PC-3 (cell line): ENCODE results near the gene TRABD2B. TPM values are rescaled to one million over a fixed set of nuclear protein-coding genes. Genes with fewer than 3 reads are reported as not detected.

Source experiments
- ATAC-seq: fragments of 200-7000 bp; cut with Tn5 transposase; 2 replicates; pipeline ENCODE4 v1.9.1; 2020; ENCODE audit warnings: mild to moderate bottlenecking, moderate library complexity
- BruUV-seq: library from RNA; stranded (reverse); fragments of 400-500 nt; replicated peaks from 2 replicates; lab custom pipeline; 2021; lab: Mats Ljungman, UMichigan
- CTCF ChIA-PET: fragments of 300-600 bp; sonication (Branson Sonifier 250); formaldehyde crosslinking; loops from one replicate; lab custom pipeline; 2022; ENCODE audit warnings: antibody characterized with exemption; lab: Charles Lee
- POLR2A ChIA-PET: fragments of 300-600 bp; sonication (Branson Sonifier 250); formaldehyde crosslinking; loops from one replicate; lab custom pipeline; 2022; ENCODE audit warnings: antibody characterized with exemption; ENCODE audit not compliant: unreplicated experiment; lab: Charles Lee
- DNase-seq: peaks from one replicate; pipeline ENCODE4 v3.0.0-alpha.2; 2015
- H2AFZ ChIP-seq: fragments of 300-600 bp; sonication (generic); 2 replicates; pipeline ENCODE4 v1.6.0; 2016; ENCODE audit warnings: antibody characterized with exemption, low read length
- H3F3A ChIP-seq: fragments of 300-600 bp; sonication (generic); one replicate; pipeline ENCODE4 v1.6.0; 2017; ENCODE audit warnings: antibody characterized with exemption, low read length, control low read depth, mild to moderate bottlenecking; ENCODE audit not compliant: unreplicated experiment
- H3K27ac ChIP-seq: fragments of 300-600 bp; sonication (generic); 2 replicates; pipeline ENCODE4 v1.5.1; 2016; ENCODE audit warnings: mild to moderate bottlenecking, low read length
- H3K27me3 ChIP-seq: fragments of 300-600 bp; sonication (generic); 2 replicates; pipeline ENCODE4 v1.6.1; 2016; ENCODE audit warnings: low read length, mixed read lengths
- H3K36me3 ChIP-seq: fragments of 300-600 bp; sonication (generic); 2 replicates; pipeline ENCODE4 v1.6.1; 2016; ENCODE audit warnings: low read depth, mixed run types, low read length, mixed read lengths
- H3K4me1 ChIP-seq: fragments of 300-600 bp; sonication (generic); 2 replicates; pipeline ENCODE4 v1.5.1; 2016; ENCODE audit warnings: low read length; ENCODE audit not compliant: insufficient read depth
- H3K4me2 ChIP-seq: fragments of 300-600 bp; sonication (generic); 2 replicates; pipeline ENCODE4 v1.6.0; 2016; ENCODE audit warnings: low read length
- H3K4me3 ChIP-seq: fragments of 300-600 bp; sonication (generic); 2 replicates; pipeline ENCODE4 v1.5.1; 2016; ENCODE audit warnings: mild to moderate bottlenecking, low read length, mixed read lengths
- H3K79me2 ChIP-seq: fragments of 300-600 bp; sonication (generic); 2 replicates; pipeline ENCODE4 v1.6.1; 2017; ENCODE audit warnings: low read length, mixed read lengths
- H3K9ac ChIP-seq: fragments of 300-600 bp; sonication (generic); 2 replicates; pipeline ENCODE4 v1.6.0; 2016; ENCODE audit warnings: mild to moderate bottlenecking, low read length
- H3K9me2 ChIP-seq: fragments of 300-600 bp; sonication (generic); replicated peaks from 2 replicates; pipeline ENCODE4 v1.6.1; 2016; ENCODE audit warnings: mixed run types, low read length, mixed read lengths
- H3K9me3 ChIP-seq: fragments of 300-600 bp; sonication (generic); 2 replicates; pipeline ENCODE4 v1.6.1; 2016; ENCODE audit warnings: low read length, mixed read lengths
- H4K20me1 ChIP-seq: fragments of 300-600 bp; sonication (generic); 2 replicates; pipeline ENCODE4 v1.6.1; 2016; ENCODE audit warnings: low read length, mixed read lengths
- CTCF ChIP-seq: fragments of 300-600 bp; sonication (generic); conservative IDR thresholded peaks from 2 replicates; pipeline ENCODE4 v1.5.1; 2017; ENCODE audit warnings: antibody characterized with exemption, low read depth, mild to moderate bottlenecking, low read length
- EZH2 ChIP-seq: fragments of 300-600 bp; sonication (generic); IDR thresholded peaks from one replicate; pipeline ENCODE4 v1.6.1; 2017; ENCODE audit warnings: antibody characterized with exemption, mild to moderate bottlenecking, low read length; ENCODE audit not compliant: unreplicated experiment
- EZH2phosphoT487 ChIP-seq: fragments of 300-600 bp; sonication (generic); IDR thresholded peaks from 2 replicates; pipeline ENCODE4 v1.6.1; 2018; ENCODE audit warnings: mild to moderate bottlenecking, antibody characterized with exemption, low read length, borderline replicate concordance
- intact Hi-C: fragments of 100-400 bp; cut with micrococcal nuclease; formaldehyde crosslinking; loops from 2 replicates; pipeline ENCODE4 v1.9.0; 2023
- total RNA-seq: library from RNA; depleted of rRNA; stranded (reverse); fragments of >200 nt; gene quantifications from 2 replicates; pipeline ENCODE4 v1.2.3, GENCODE V29; 2014

Gene TRABD2B
- total RNA-seq, 1 experiment from 2014 or later = 0.44 TPM

GRCh38 chr1:48028218-48029069 lies 31.3 kb upstream of the TRABD2B start:
- ATAC-seq (no peak), DNase-seq (no peak)
- no peak overlapping the region for H3K9ac ChIP-seq
- no peaks in the 10 kb centered on the region for H3K27me3 ChIP-seq
- no peaks in the 10 kb centered on the region for H3F3A ChIP-seq
- no peaks in the 10 kb centered on the region for H3K79me2 ChIP-seq
- H3K4me1 ChIP-seq = no peaks in the 10 kb centered on the region
- no peaks in the 10 kb centered on the region for H3K36me3 ChIP-seq
- no peak overlapping the region for H3K4me3 ChIP-seq
- H3K4me2 ChIP-seq = no peak overlapping the region
- H2AFZ ChIP-seq = no peak overlapping the region
- no peaks in the 10 kb centered on the region for H4K20me1 ChIP-seq
- CTCF ChIA-PET = interaction anchor here (0.8 kb wide), 1 partner anchor 33 kb away, joined by 4 read pairs; no protein-coding TSS in a partner anchor
- no peaks in the 10 kb centered on the region for H3K9me3 ChIP-seq
- no TSS peak for BruUV-seq
- TF ChIP-seq EZH2 = no peak
- TF ChIP-seq EZH2phosphoT487 = no peak
- TF ChIP-seq CTCF = no peak
- POLR2A ChIA-PET = no interaction called here
- H3K27ac ChIP-seq = no peak overlapping the region
- intact Hi-C loops = no loop called here
- no peaks in the 10 kb centered on the region for H3K9me2 ChIP-seq

GRCh38 chr1:48027533-48027835 lies 30.3 kb upstream of the TRABD2B start:
- Histone ChIP-seq H3K27ac (no peak overlapping the region), H3K79me2 (no peaks in the 10 kb centered on the region), H3K9me2 (no peaks in the 10 kb centered on the region), H3K27me3 (no peaks in the 10 kb centered on the region), H4K20me1 (no peaks in the 10 kb centered on the region), H3K9ac (no peak overlapping the region), H3F3A (no peaks in the 10 kb centered on the region), H3K4me3 (no peak overlapping the region), H3K4me1 (no peaks in the 10 kb centered on the region), H3K36me3 (no peaks in the 10 kb centered on the region), H2AFZ (no peak overlapping the region), H3K9me3 (no peaks in the 10 kb centered on the region), H3K4me2 (no peak overlapping the region)
- intact Hi-C loops = no loop called here
- CTCF ChIA-PET = no interaction called here
- TF ChIP-seq EZH2phosphoT487 (no peak), CTCF (no peak), EZH2 (no peak)
- no TSS peak for BruUV-seq
- POLR2A ChIA-PET = interaction anchor here (0.6 kb wide), 1 partner anchor 11 kb away, joined by 3 read pairs; no protein-coding TSS in a partner anchor
- ATAC-seq = no peak
- DNase-seq = no peak
